GM18502 (cell line): ENCODE measurements around the gene TP53TG5.

Experiments
- ATAC-seq: cut with Tn5 transposase; IDR thresholded peaks from one replicate; pipeline ENCODE4 v1.9.1; 2021; ENCODE audit warnings: mild to moderate bottlenecking; ENCODE audit not compliant: unreplicated experiment, poor library complexity

The TP53TG5 gene

DNA sequence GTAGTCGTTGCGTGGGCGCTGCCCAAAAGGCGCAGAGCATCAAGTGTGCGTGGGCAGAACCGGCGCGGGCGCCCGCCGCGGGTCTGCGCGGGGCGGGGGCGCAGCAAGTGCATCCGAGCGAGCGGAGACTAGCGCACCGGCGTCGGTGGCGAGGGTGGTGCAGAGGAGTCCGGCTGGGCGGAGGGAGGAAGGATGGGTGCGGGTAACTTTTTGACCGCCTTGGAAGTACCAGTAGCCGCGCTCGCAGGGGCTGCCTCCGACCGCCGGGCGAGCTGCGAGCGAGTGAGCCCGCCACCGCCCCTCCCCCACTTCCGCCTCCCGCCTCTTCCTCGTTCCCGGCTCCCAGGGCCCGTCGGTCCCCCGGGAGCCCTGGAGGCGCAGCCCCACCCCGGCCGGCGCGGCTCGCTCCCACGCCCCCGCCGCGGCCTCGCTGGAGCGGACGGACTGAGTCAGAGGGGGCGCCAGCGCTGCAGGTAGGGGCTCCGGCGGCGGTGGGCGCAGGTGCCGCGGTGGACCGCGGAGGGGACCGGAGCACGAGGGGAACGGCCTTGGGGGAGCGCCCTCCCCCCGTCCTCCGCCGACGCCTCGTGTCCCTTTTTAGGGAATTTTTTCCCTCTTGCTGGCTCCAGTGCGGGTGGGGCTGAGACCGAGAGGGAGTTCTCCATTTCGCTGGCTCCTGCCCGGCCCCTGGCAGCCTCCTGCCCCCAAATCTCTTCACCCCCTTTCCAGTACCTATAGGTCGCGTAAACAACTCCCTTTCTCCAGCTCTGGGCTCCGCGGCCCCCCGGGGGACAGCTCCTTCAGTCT lies 28.3 kb upstream of the TP53TG5 start:
- no peak for ATAC-seq

DNA sequence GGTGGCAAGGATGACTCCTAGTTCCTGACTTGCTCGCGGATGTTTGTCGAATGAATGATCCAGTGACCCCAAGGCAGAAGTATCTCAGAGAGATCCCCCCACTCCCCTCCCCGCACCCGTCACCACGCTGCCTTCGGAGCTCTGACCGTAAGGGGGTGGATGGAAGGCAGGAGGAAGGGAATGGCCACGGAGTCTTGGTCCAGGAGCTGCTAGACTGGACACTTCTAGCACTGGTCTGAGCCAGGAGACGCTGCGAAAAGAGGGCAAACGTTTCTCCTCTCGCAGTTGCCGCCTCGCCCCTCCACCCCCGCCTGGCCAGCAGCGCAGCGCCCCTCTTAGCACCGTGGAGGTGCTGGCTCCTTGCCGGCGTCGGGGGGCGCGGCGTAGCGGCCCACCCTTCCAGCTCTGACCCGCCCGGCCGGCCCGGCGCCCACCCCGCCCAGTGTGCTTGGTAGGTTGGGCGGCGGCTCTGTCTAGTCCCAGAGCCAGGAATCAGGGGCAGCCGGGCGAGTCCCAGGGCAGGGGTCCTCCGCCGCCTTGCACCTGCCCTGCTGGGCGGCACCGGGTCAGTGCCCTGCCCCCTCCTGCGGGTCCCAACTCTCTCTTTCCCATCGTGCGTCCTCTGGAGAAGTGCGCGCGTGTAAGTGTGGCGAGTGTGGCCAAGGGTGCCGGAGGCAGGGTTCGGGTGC lies 27.6 kb upstream of the TP53TG5 start:
- no peak for ATAC-seq

GRCh38 chr20:45404438-45404837 lies 26.3 kb upstream of the TP53TG5 start:
- no peak for ATAC-seq

GRCh38 chr20:45402946-45403345 lies 24.8 kb upstream of the TP53TG5 start:
- ATAC-seq: no peak

- ATAC-seq: no peak
Observed at GRCh38 chr20:45400346-45401031, 22.4 kb upstream of the TP53TG5 start.

- no peak for ATAC-seq
Observed at GRCh38 chr20:45399018-45399417, 20.9 kb upstream of the TP53TG5 start.

DNA sequence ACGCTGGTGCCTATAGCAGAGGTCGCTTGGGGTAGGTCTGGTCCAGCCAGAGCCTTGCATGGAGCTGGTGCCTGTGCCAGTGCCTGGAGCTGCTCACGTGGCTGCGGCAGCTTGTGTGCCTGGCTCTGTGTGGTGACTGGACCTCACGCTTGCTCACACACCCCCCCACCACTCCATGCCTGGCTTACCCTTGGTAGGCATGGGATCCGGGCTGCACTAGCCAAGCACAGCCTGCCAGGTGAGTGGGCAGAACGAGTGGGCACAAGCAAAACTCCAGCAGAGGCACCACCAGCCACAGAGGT lies 16.9 kb upstream of the TP53TG5 start:
- ATAC-seq: no peak

- no peak for ATAC-seq
Observed at GRCh38 chr20:45394221-45395113, 16.3 kb upstream of the TP53TG5 start.

DNA sequence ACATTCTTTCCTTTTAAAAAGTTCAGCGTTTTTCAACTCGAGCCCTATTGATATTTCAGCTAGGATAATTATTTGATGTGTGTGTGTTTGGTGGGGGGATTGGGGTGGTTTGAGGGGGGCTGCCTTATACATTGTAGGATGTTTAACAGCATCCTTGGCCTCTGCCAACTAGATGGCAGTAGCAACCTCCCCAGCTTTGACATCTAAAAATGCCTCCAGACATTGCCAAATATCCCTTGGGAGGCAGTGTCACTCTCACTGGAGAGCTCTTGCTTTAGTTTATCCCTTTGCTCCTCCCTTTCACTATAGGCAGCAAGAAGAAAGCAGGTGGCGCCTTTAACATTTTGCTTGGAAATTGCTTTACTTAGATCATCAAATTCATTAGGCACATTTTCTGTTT lies 14.6 kb upstream of the TP53TG5 start:
- no peak for ATAC-seq

DNA sequence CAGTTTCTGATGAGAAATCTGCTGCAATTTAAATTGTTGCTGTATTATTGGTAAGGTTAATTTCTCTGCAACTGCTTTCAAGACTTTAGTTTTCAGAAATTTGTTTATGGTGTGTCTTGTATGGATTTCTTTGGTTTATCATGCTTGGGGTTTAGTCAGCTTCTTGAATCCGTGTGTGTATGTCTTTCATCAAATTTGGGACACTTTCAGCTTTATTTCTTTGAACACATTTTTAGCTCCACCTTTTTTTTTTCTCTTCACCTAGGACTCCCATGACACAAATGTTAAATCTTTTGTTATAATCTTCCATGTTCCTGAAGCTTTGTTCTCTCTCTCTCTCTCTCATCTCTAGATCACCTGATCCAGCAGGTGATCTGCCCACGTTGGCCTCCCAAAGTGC lies 13.4 kb upstream of the TP53TG5 start:
- no peak for ATAC-seq

DNA sequence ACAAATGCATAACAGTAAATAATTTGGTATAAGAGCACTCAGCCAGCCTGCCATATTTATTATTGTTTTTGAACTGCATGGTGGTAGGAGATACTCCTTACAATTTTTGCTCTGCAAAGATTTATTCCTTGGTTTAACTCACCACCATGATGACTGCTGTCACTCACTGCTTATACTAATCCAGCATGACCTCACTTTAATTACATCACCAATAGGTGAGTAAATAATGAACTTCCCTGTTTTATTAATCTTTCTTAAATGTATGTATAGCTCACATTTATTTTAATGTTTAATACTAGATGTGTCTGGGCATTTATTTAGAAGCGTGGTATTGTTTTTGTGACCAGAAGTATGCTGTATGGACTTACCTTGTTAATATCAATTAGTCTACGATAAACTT lies 12.8 kb upstream of the TP53TG5 start:
- ATAC-seq: no peak

DNA sequence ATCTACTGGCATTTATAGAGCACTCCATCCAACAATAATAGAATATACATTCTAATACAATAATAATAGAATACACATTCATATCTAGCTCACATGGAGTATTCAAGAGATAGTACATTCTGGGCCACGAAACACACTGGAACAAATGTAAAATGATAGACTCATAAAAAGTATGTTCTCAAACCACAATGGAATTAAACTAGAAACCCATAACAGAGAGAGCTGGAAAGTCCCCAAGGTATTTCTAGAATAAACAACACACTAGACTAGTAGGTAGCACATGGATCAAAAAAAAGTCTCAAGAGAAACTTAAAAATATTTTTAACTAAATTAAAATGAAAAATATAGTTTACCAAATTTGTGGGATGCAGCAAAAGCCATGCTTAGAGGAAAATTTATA lies 9.1 kb upstream of the TP53TG5 start:
- no peak for ATAC-seq

DNA sequence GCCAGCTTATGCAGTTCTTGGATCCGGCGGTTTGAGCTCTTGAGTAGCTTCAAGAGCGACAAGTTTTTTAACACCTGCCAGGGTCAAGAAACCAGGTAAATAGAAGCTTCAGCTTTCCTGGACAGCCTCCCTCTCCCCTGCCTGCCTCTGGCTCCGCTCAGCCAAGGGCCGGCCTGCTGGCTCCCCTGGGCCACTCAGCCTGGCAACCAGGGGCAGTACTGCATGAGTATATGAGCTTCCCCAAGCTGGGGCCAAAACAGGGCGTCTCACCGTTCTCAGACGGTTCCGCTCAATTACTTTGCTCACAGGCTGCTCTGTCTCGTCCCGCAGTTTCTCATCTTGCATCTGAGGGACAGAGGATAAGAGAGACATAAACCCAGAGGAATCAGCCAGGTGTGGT lies 856 bp downstream of the TP53TG5 start:
- ATAC-seq: no peak

DNA sequence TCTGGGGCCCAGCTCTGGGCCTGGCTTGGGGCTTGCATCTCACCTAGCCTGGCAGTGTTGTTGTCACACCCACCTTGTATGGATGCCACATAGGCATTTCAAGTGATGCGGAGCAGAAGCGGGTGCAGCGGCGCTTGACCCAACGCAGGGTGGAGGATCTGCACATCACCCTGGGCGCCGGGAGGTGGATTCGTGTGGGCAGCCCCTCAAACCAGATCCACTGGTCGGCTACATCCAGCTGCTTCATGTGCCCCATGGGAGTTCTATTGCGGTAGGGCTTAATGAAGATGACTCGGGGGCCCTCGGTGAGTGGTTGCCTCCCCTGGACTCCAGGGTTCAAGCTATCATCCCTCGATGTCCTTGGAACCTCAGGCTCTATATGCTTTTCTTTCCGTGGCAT lies 3.2 kb downstream of the TP53TG5 start:
- no peak for ATAC-seq

GRCh38 chr20:45374101-45374467 lies 4.0 kb downstream of the TP53TG5 start:
- no peak for ATAC-seq

- ATAC-seq: peak; percentile 65
Observed at GRCh38 chr20:45373353-45374100, 4.6 kb downstream of the TP53TG5 start.

DNA sequence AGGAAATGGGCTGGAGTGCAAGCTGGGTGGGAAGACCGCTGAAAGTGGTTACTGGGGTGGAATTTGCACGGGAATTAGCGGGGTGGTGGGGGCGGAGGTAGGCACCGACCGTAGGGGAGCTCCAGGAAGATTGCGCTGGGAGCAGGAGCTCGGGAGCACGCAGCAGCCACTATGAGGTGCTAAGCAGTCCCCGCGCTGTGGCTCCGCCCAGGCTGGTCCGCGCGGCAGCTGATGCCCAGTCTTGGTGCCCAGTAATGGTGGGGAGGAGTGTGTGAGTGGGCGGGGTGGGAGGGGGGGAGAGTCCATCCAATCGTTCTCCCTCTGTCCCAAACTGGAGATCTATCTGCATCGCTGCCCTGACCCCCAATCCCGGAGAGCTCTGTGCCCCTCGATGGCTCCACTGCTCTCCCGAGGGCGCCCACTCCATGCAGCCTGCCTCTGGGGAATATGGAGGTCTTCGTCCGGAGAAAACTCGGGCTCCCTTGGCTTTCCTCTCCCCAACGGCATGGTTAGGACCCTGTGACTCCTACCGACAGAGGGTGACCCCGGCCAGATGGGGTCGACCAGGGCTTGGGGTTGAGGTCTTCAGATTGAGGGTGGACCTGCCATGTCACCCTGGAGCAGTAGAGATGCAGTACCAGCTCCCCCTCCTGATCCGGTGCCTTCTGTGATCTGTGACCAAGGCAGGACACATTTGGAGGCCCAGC lies 5.3 kb downstream of the TP53TG5 start:
- no peak for ATAC-seq

DNA sequence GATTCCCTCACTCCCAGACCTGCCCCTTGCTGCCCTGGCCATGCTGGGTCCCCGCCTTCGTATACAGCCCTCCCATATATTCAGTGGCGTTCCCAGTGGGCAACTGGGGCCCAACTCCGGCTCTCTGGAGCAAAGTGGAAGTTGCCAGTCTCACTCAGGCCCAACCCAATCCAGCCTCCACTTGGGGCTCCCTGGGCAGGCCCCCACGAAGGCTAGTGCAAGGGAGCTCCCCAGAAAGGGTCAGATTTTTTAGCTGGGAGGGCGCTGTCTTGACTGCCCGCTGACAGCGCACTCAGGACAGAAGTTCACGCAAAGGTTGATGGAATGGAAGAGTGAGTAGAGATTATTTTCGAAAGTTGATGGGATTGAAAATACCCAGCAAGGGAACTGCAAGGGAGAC lies 5.9 kb downstream of the TP53TG5 start:
- no peak for ATAC-seq

DNA sequence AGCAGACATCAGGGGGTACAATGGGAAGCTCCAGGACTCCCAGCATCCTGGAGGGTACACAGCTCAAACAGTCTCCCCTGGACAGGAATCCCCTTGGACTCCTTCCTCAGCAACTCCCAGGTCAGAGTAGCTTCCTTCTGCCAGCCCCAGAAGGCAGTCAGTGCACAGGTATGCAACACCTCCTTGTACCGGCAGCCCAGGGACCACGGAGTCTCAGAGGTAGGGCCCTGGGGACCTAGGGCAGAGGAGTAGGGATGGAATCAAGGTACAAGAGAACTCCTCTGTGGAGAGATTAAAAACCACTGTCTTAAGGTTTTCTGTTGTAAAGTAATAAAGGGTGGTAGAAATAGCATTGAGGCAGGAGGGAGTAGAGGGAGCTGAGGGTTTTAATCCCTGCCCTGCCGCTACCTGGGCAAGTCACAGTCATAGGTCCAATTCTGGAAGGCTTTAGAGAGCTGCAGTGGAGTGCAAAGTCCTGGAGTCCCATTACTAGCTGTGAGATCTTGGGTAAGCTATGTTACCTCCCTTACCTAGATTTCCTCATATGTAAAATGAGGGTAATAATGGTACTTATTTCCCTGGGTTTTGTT lies 7.5 kb downstream of the TP53TG5 start:
- ATAC-seq: no peak
